LNCaP clone FGC (cell line): ENCODE data around the gene IL1R1.

ENCODE experiments used
- DNase-seq: peaks from one replicate; pipeline ENCODE4 v3.0.0-alpha.2; 2011; ENCODE audit warnings: low read depth
- H3K4me3 ChIP-seq: 2 replicates; pipeline ENCODE4 v1.5.1; 2011; ENCODE audit warnings: mild to moderate bottlenecking, low read depth, low read length, control low read depth
- CTCF ChIP-seq: IDR thresholded peaks from 2 replicates; pipeline ENCODE4 v1.5.1; 2012; ENCODE audit warnings: mild to moderate bottlenecking; ENCODE audit not compliant: control insufficient read depth, insufficient read depth; ENCODE audit errors: extremely low read depth

The IL1R1 gene

GRCh38 chr2:102206666-102207341, 64.3 kb downstream of the IL1R1 start:
- TF ChIP-seq CTCF, result no peak
- DNase-seq, result peak; percentile 74
- H3K4me3 ChIP-seq, result no peak overlapping the region

DNA sequence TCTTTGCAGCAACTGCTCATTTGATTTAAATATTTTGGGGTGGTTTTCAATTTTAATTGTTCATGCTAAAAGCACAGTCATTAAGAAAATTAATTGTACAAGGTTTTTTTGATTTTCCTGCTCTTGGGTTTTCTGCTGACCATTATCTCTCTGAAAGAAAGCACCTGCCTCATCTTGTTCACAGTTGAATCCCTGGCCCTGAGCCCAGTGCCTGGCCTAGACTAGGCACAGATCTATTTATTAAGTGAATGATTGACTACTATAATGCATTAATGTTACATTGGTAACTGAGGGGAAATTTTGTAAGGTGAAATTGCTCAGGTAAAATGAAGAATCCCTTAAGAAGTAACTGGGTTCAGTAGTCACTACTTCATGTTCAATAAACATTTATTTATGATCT, 66.2 kb downstream of the IL1R1 start:
- no peak overlapping the region for H3K4me3 ChIP-seq
- no peak for TF ChIP-seq CTCF
- DNase-seq, result no peak

DNA sequence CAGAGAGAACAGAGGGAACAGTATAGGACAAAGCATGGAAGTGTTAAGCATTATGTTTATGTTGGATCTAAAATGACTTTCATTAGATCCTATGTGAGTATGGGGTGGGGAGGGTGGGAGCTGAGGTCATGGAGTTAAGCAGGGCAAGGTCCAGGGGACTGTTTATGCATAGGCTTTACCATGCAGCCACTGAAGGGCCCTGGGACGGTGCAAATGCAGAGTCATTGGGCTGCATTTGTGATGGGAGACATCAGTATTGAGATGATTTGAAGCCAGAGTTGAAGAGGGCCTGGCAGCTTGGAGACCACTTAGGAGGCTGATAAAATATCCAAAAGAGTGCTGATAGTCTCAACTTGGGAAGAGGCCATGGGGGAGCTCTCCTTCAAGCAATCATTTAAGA, 66.9 kb downstream of the IL1R1 start:
- no peak overlapping the region for H3K4me3 ChIP-seq
- DNase-seq, result no peak
- TF ChIP-seq CTCF, result no peak

GRCh38 chr2:102217032-102217431, 74.5 kb downstream of the IL1R1 start:
- no peak for DNase-seq

DNA sequence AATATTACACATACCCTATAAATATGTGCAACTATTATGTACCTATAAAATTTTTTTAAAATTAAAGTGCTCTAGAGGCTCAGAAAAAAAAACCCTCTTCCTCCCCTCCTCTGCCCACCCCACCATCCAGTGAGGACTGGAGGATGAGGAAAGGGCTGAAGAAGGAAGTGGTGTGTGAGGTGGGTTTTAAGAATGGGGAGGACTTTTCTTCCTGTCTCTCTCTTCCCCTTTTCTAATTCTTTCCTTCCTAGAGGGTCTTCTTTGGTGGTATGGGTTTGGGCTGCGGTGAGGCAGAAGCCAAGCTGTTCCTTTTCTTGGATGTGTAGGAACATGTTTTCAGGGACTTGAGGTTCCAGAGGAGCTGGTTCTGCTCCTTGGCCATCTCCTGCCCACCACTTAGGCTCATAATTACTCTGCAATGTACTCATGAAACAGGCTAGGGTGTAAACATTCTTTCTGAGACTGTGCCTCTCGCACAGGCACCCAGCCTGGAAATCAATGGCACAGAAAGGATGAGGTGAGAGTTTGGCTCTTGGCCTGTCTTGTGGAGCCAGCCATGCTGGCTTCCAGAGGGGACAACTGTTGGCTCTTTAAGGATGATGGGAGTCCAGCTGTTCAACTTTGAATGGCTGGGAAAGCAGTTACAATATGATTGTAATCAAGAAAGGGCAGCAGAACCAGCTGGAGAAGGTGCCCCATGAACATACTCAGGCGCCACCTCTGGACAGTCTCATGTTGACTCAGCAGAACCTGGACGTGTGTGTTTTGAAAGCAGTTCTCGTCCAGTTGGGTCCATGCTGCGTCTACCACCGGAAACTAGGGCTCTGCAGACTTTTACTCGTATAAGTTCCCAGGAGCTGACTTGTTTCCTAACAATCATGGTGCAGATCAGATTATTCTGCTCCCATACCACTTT, 82.5 kb downstream of the IL1R1 start:
- TF ChIP-seq CTCF, result no peak
- no peak for DNase-seq
- no peak overlapping the region for H3K4me3 ChIP-seq

More at GRCh38 chr2:102217032-102217431, 74.5 kb downstream of the IL1R1 start:
- no peak overlapping the region for H3K4me3 ChIP-seq
- no peak for TF ChIP-seq CTCF

GRCh38 chr2:102226171-102226570, 83.6 kb downstream of the IL1R1 start:
- no peak overlapping the region for H3K4me3 ChIP-seq
- TF ChIP-seq CTCF, result no peak
- no peak for DNase-seq
